ENCODE results near the gene ARRDC1.

Gene ARRDC1

GRCh38 chr9:137583347-137583746 lies 22.1 kb upstream of the ARRDC1 start:
- ChIA-PET CTCF (interaction anchor here (0.6 kb wide), 1 partner anchor 114 kb away, joined by 3 read pairs; no protein-coding TSS in a partner anchor), POLR2A (interaction anchor here (0.6 to 1.6 kb wide), 2 partner anchors 33 to 36 kb away, joined by 4 read pairs; partner anchors contain the start of gene EHMT1)
- Histone ChIP-seq H3K4me3 (ENCODE audit: low read depth, low read length) (no peak overlapping the region), H3K27ac (ENCODE audit: extremely low read depth, low read depth, low read length) (no peak overlapping the region), H3K9me3 (ENCODE audit: control insufficient read depth, insufficient read depth, low read depth, low read length) (no peaks in the 10 kb centered on the region), H3K36me3 (ENCODE audit: control insufficient read depth in 2 of 2, insufficient read depth in 1 of 2, low read length in 2 of 2) (peaks cover 11 to 85% of the 10 kb centered on the region in 2 experiments; a peak in 2 of 3 replicates), H3K4me1 (ENCODE audit: control insufficient read depth, insufficient read depth, low read length) (no peaks in the 10 kb centered on the region; the same call in 1 of the 2 replicates)
- TF ChIP-seq ZNF23 (tag by site-specific recombination; IDR thresholded peaks at IDR 0.05; ENCODE audit: borderline replicate concordance) = no peak
- no peak for TF ChIP-seq ZNF391 (tag by site-specific recombination; IDR thresholded peaks at IDR 0.05; ENCODE audit: borderline replicate concordance, low read depth)
- no peak for TF ChIP-seq ZNF768 (tag by site-specific recombination; IDR thresholded peaks at IDR 0.05)

DNA sequence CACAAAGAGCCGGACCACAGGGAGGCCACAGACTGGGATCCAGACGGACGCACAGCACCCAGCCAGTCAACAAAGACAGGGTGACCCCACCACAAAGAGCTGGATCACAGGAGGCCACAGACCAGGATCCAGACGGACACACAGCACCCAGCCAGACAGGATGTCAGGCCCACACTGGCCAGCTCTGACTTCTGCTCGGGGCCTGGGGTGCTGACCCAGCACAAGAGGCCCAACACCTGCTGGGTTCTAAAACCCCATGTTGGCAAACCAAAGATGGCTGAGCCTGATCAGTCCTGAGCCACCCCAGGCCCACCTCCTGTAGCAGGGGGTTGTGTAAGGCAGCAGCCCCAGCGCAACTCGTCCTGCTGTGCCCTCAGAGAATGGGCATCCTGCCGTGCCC lies 21.5 kb upstream of the ARRDC1 start:
- peaks cover 11 to 91% of the 10 kb centered on the region in 2 experiments; a peak in 2 of 3 replicates for H3K36me3 ChIP-seq (ENCODE audit: control insufficient read depth in 2 of 2, insufficient read depth in 1 of 2, low read length in 2 of 2)
- CTCF ChIA-PET = no interaction called here

GRCh38 chr9:137586854-137587253 lies 18.6 kb upstream of the ARRDC1 start:
- Histone ChIP-seq H3K4me3 (ENCODE audit: low read depth, low read length) (no peak overlapping the region), H3K4me1 (ENCODE audit: control insufficient read depth, insufficient read depth, low read length) (peaks cover 2% of the 10 kb centered on the region; the same call in 1 of the 2 replicates), H3K9me3 (ENCODE audit: control insufficient read depth, insufficient read depth, low read depth, low read length) (no peaks in the 10 kb centered on the region), H3K27ac (ENCODE audit: extremely low read depth, low read depth, low read length) (no peak overlapping the region), H3K36me3 (ENCODE audit: control insufficient read depth in 2 of 2, insufficient read depth in 1 of 2, low read length in 2 of 2) (peaks cover 11 to 75% of the 10 kb centered on the region in 2 experiments; a peak in 2 of 3 replicates)
- TF ChIP-seq KLF9 (tag by site-specific recombination; IDR thresholded peaks at IDR 0.05; ENCODE audit: low read depth) (peak; percentile 42; the same call in 1 of the 2 replicates), IKZF3 (tag by site-specific recombination; IDR thresholded peaks at IDR 0.05) (no peak)
- ChIA-PET CTCF (interaction anchor here (2.6 kb wide), 1 partner anchor 8 kb away, joined by 24 read pairs; the partner anchor contains the start of gene DPH7), POLR2A (interaction anchor here (2.4 kb wide), 1 partner anchor 8 kb away, joined by 15 read pairs; the partner anchor contains the start of gene DPH7)

More for the DNA sequence above, 21.5 kb upstream of the ARRDC1 start:
- Histone ChIP-seq H3K4me1 (ENCODE audit: control insufficient read depth, insufficient read depth, low read length) (peaks cover 2% of the 10 kb centered on the region; the same call in 1 of the 2 replicates), H3K27ac (ENCODE audit: extremely low read depth, low read depth, low read length) (no peak overlapping the region), H3K9me3 (ENCODE audit: control insufficient read depth, insufficient read depth, low read depth, low read length) (no peaks in the 10 kb centered on the region), H3K4me3 (ENCODE audit: low read depth, low read length) (no peak overlapping the region)
- POLR2A ChIA-PET = interaction anchor here (1.3 to 1.6 kb wide), 2 partner anchors 21 to 35 kb away, joined by 4 to 5 read pairs; partner anchors contain the start of genes ARRDC1 and EHMT1
- TF ChIP-seq ZIC2 (tag by site-specific recombination; IDR thresholded peaks at IDR 0.05) (peak; percentile 76), ZNF146 (tag by site-specific recombination; IDR thresholded peaks at IDR 0.05) (no peak)

DNA sequence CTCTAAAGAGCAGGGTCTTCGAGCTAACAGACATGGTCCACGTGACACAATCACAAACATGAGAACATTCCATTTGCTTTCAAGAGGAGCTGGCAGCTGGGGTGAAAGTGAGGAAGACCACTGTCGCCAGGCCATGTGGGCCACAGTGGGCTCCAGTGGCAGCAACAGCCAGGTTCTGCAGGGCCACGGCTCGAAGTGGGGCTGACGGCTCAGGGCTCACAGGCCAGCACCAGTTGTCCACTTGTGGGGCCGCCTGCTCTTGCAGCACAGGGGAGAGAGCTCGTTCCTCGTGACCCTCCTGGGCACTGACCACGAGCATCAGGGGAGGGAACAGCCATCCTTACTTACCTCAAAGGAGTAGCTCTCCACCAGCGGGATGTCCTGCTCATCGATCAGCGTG lies 17.2 kb upstream of the ARRDC1 start:
- CTCF ChIA-PET = interaction anchor here (0.6 to 2.6 kb wide), 4 partner anchors 10 to 613 kb away, joined by 3 to 24 read pairs (median 4); partner anchors contain the start of gene DPH7

More for the DNA sequence above, 17.2 kb upstream of the ARRDC1 start:
- POLR2A ChIA-PET = interaction anchor here (0.7 to 4.2 kb wide), 4 partner anchors 9 to 38 kb away, joined by 3 to 24 read pairs (median 12); partner anchors contain the start of genes ARRDC1, DPH7, EHMT1 and PNPLA7
- no peak overlapping the region for H3K4me3 ChIP-seq (ENCODE audit: low read depth, low read length)
- peaks cover 11 to 61% of the 10 kb centered on the region in 2 experiments; a peak in 2 of 3 replicates for H3K36me3 ChIP-seq (ENCODE audit: control insufficient read depth in 2 of 2, insufficient read depth in 1 of 2, low read length in 2 of 2)
- no peaks in the 10 kb centered on the region for H3K9me3 ChIP-seq (ENCODE audit: control insufficient read depth, insufficient read depth, low read depth, low read length)
- H3K27ac ChIP-seq (ENCODE audit: extremely low read depth, low read depth, low read length) = no peak overlapping the region
- TF ChIP-seq ZNF548 (tag by site-specific recombination; IDR thresholded peaks at IDR 0.05) (no peak), ZNF561 (tag by site-specific recombination; IDR thresholded peaks at IDR 0.05; ENCODE audit: borderline replicate concordance) (no peak), SCRT1 (tag by site-specific recombination; IDR thresholded peaks at IDR 0.05; ENCODE audit: borderline replicate concordance) (no peak), ZBTB10 (tag by site-specific recombination; IDR thresholded peaks at IDR 0.05) (no peak)
- peaks cover 2% of the 10 kb centered on the region; the same call in 1 of the 2 replicates for H3K4me1 ChIP-seq (ENCODE audit: control insufficient read depth, insufficient read depth, low read length)
